Loucy (cell line): ENCODE results near the gene STXBP5.

Experiments
- EZH2phosphoT487 ChIP-seq: fragments of 200-600 bp; IDR thresholded peaks from 2 replicates; pipeline ENCODE4 v1.6.1; 2018; ENCODE audit warnings: antibody characterized with exemption, mild to moderate bottlenecking, moderate library complexity, borderline replicate concordance
- TF ChIP-seq, protein P1 (sequence below): fragments of 200-600 bp; sonication (generic); conservative IDR thresholded peaks from 2 replicates; pipeline ENCODE4 v1.5.1; 2014; ENCODE audit warnings: mild to moderate bottlenecking, antibody characterized with exemption, low read length

DNA sequence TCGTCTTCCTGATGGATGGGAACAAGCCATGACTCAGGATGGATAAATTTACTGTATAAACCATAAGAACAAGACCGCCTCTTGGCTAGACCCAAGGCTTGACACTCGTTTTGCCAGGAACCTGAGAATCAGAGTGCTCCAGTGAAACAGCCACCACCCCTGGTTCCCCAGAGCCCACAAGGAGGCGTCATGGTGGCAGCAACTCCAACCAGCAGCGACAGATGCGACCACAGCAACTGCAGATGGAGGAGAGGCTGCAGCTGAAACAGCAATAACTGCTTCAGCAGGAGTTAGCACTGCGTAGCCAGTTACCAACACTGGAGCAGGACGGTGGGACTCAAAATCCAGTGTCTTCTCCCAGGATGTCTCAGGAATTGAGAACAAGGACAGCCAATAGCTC, 203.4 kb downstream of the STXBP5 start:
- TF ChIP-seq, protein P1, sequence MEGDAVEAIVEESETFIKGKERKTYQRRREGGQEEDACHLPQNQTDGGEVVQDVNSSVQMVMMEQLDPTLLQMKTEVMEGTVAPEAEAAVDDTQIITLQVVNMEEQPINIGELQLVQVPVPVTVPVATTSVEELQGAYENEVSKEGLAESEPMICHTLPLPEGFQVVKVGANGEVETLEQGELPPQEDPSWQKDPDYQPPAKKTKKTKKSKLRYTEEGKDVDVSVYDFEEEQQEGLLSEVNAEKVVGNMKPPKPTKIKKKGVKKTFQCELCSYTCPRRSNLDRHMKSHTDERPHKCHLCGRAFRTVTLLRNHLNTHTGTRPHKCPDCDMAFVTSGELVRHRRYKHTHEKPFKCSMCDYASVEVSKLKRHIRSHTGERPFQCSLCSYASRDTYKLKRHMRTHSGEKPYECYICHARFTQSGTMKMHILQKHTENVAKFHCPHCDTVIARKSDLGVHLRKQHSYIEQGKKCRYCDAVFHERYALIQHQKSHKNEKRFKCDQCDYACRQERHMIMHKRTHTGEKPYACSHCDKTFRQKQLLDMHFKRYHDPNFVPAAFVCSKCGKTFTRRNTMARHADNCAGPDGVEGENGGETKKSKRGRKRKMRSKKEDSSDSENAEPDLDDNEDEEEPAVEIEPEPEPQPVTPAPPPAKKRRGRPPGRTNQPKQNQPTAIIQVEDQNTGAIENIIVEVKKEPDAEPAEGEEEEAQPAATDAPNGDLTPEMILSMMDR = peak; percentile 46
- TF ChIP-seq EZH2phosphoT487 = no peak
